Peyer's patch (tissue), 4 donors: ENCODE results near the gene AGFG1. TPM values are rescaled to one million over a fixed set of nuclear protein-coding genes. Genes with fewer than 3 reads are reported as not detected.

ENCODE experiments used
- DNase-seq, 3 donors: peaks; one replicate each; pipeline ENCODE4 v3.0.0-alpha.2; 2017 to 2019
- H3K27ac ChIP-seq, 4 donors: fragments of 200-600 bp; sonication (generic); one replicate each; pipeline ENCODE4 v1.5.1; 2016 to 2019
- H3K27me3 ChIP-seq, 2 donors: fragments of 200-600 bp; sonication (generic); one replicate each; pipeline ENCODE4 v1.5.1; 2019
- H3K36me3 ChIP-seq, 3 donors: fragments of 200-600 bp; sonication (generic); one replicate each; pipeline ENCODE4 v1.5.1; 2016 to 2019
- H3K4me1 ChIP-seq, 4 donors: fragments of 200-600 bp; sonication (generic); one replicate each; pipeline ENCODE4 v1.5.1; 2016 to 2019
- H3K4me3 ChIP-seq, 4 donors: fragments of 200-600 bp; sonication (generic); 1 replicate in 3 of 4; 2 replicates in 1 of 4; pipeline ENCODE4 v1.5.1; 2016 to 2019; ENCODE audit warnings: mild to moderate bottlenecking in 1 of 4
- H3K9me3 ChIP-seq, 4 donors: fragments of 200-600 bp; sonication (generic); one replicate each; pipeline ENCODE4 v1.5.1; 2016 to 2019; ENCODE audit warnings: mild to moderate bottlenecking in 1 of 4
- CTCF ChIP-seq, 6 experiments: fragments of 450-650 bp in 4 of 6; fragments of 200-600 bp in 2 of 6; sonication (generic) in 1 of 6; IDR thresholded peaks; one replicate each; pipeline ENCODE4 v1.5.1; 2017 to 2019; ENCODE audit warnings: antibody characterized with exemption in 6 of 6, mild to moderate bottlenecking in 3 of 6, moderate library complexity in 1 of 6
- POLR2A ChIP-seq, 2 donors: fragments of 450-650 bp; IDR thresholded peaks; one replicate each; pipeline ENCODE4 v1.5.1; 2017; ENCODE audit warnings: antibody characterized with exemption in 2 of 2, mild to moderate bottlenecking in 2 of 2, moderate library complexity in 2 of 2
- total RNA-seq, 4 donors: library from RNA; depleted of rRNA; stranded (reverse); fragments of >200 nt; gene quantifications; one replicate each; pipeline ENCODE4 v1.1.0, GENCODE V29; 2016

AGFG1 gene
- total RNA-seq, 4 donors from 2014 or later, result 24.8 to 68.1 (median 62.6) TPM

GRCh38 chr2:227474410-227474809 is 2.5 kb downstream of the AGFG1 start:
- Histone ChIP-seq H3K4me3 (peak overlapping the region in 2 of 4 donors; percentile 92 to 99), H3K27me3 (no peaks in the 10 kb centered on the region), H3K27ac (peak overlapping the region in 3 of 4 donors; percentile 13 to 93 (median 48)), H3K4me1 (peaks cover 0 to 36% (median 3%) of the 10 kb centered on the region in 4 donors), H3K9me3 (no peaks in the 10 kb centered on the region), H3K36me3 (no peaks in the 10 kb centered on the region)
- no peak for DNase-seq
- TF ChIP-seq CTCF (IDR thresholded peaks at IDR 0.05) (no peak), POLR2A (IDR thresholded peaks at IDR 0.05) (no peak)

GRCh38 chr2:227477291-227477690 is 5.3 kb downstream of the AGFG1 start:
- no peak for DNase-seq
- Histone ChIP-seq H3K36me3 (no peaks in the 10 kb centered on the region), H3K27ac (no peak overlapping the region), H3K27me3 (no peaks in the 10 kb centered on the region), H3K4me3 (no peak overlapping the region), H3K9me3 (no peaks in the 10 kb centered on the region), H3K4me1 (peaks cover 0 to 36% (median 3%) of the 10 kb centered on the region in 4 donors)
- TF ChIP-seq POLR2A (IDR thresholded peaks at IDR 0.05) (no peak), CTCF (IDR thresholded peaks at IDR 0.05) (no peak)

- TF ChIP-seq POLR2A (IDR thresholded peaks at IDR 0.05) (no peak), CTCF (IDR thresholded peaks at IDR 0.05) (peak in 4 of 6 experiments; percentile 14 to 37 (median 26))
- Histone ChIP-seq H3K4me1 (peaks cover 0 to 28% (median 0%) of the 10 kb centered on the region in 4 donors), H3K4me3 (no peak overlapping the region), H3K27ac (no peak overlapping the region), H3K9me3 (no peaks in the 10 kb centered on the region), H3K36me3 (no peaks in the 10 kb centered on the region), H3K27me3 (no peaks in the 10 kb centered on the region)
- no peak for DNase-seq
Observed at GRCh38 chr2:227479865-227480475, 8.0 kb downstream of the AGFG1 start.

- DNase-seq, result no peak
- TF ChIP-seq CTCF (IDR thresholded peaks at IDR 0.05) (no peak), POLR2A (IDR thresholded peaks at IDR 0.05) (no peak)
- H3K27ac ChIP-seq, result no peak overlapping the region
- no peaks in the 10 kb centered on the region for H3K9me3 ChIP-seq
- no peaks in the 10 kb centered on the region for H3K36me3 ChIP-seq
- no peak overlapping the region for H3K4me3 ChIP-seq
- no peaks in the 10 kb centered on the region for H3K27me3 ChIP-seq
- peaks cover 0 to 23% (median 0%) of the 10 kb centered on the region in 4 donors for H3K4me1 ChIP-seq
Observed at GRCh38 chr2:227480528-227480927, 8.6 kb downstream of the AGFG1 start.

GRCh38 chr2:227482638-227483340 is 10.8 kb downstream of the AGFG1 start:
- peaks cover 0 to 10% (median 0%) of the 10 kb centered on the region in 4 donors for H3K4me1 ChIP-seq

More at GRCh38 chr2:227482638-227483340, 10.8 kb downstream of the AGFG1 start:
- Histone ChIP-seq H3K4me3 (no peak overlapping the region), H3K27me3 (no peaks in the 10 kb centered on the region), H3K27ac (no peak overlapping the region), H3K36me3 (no peaks in the 10 kb centered on the region), H3K9me3 (no peaks in the 10 kb centered on the region)
- DNase-seq, result no peak
- TF ChIP-seq POLR2A (IDR thresholded peaks at IDR 0.05) (no peak), CTCF (IDR thresholded peaks at IDR 0.05) (no peak)
